Measurements from ENCODE around the gene SNRNP70. TPM values are rescaled to one million over a fixed set of nuclear protein-coding genes. Genes with fewer than 3 reads are reported as not detected.

Gene SNRNP70
- total and polyA plus RNA-seq, 2 of the 13 experiments (the other 11 are each of a cell fraction or from before 2014, with no cell fraction given) = 150 to 210 TPM

GRCh38 chr19:49085020-49085867, at the start of gene SNRNP70 (continued):
- peak; percentile 54 for TF ChIP-seq ATF3 (CRISPR knock-in tag; IDR thresholded peaks at IDR 0.05)
- TF ChIP-seq ZNF770 (CRISPR knock-in tag; IDR thresholded peaks at IDR 0.05) = peak; percentile 77
- TF ChIP-seq GTF2F1 (IDR thresholded peaks at IDR 0.05; ENCODE audit: low read length) = no peak
- peak; percentile 20; the same call in 1 of the 2 replicates for TF ChIP-seq ZNF788 (CRISPR knock-in tag; IDR thresholded peaks at IDR 0.05; ENCODE audit: borderline replicate concordance)
- TF ChIP-seq ERF (CRISPR knock-in tag; IDR thresholded peaks at IDR 0.05) = peak; percentile 77
- no peak for TF ChIP-seq DZIP1 (CRISPR knock-in tag; IDR thresholded peaks at IDR 0.05)
- no peak for TF ChIP-seq DMTF1 (CRISPR knock-in tag; IDR thresholded peaks at IDR 0.05)
- peak; percentile 87 for TF ChIP-seq SAP130 (CRISPR knock-in tag; IDR thresholded peaks at IDR 0.05; ENCODE audit: low read depth)
- no peak for TF ChIP-seq ATRX (CRISPR knock-in tag; IDR thresholded peaks at IDR 0.05; ENCODE audit: borderline replicate concordance)
- TF ChIP-seq CREB3 (CRISPR knock-in tag; IDR thresholded peaks at IDR 0.05) = peak; percentile 28; the same call in 1 of the 2 replicates
- peak; percentile 31; the same call in 1 of the 2 replicates for TF ChIP-seq ZNF263 (CRISPR knock-in tag; IDR thresholded peaks at IDR 0.05)
- TF ChIP-seq GPBP1L1 (CRISPR knock-in tag; IDR thresholded peaks at IDR 0.05) = no peak
- 0 out of 2 replicates have a peak, but pooled peaks have one; percentile 49 for TF ChIP-seq ZNF709 (CRISPR knock-in tag; IDR thresholded peaks at IDR 0.05)
- no peak for TF ChIP-seq ZFP36L2 (CRISPR knock-in tag; IDR thresholded peaks at IDR 0.05)
- TF ChIP-seq ZNF83 (CRISPR knock-in tag; IDR thresholded peaks at IDR 0.05; ENCODE audit: borderline replicate concordance) = no peak
